ENCODE data around the gene WWOX.
A peak's percentile ranks its signal among the peaks of the same experiment; 100 is the strongest.

The WWOX gene

DNA sequence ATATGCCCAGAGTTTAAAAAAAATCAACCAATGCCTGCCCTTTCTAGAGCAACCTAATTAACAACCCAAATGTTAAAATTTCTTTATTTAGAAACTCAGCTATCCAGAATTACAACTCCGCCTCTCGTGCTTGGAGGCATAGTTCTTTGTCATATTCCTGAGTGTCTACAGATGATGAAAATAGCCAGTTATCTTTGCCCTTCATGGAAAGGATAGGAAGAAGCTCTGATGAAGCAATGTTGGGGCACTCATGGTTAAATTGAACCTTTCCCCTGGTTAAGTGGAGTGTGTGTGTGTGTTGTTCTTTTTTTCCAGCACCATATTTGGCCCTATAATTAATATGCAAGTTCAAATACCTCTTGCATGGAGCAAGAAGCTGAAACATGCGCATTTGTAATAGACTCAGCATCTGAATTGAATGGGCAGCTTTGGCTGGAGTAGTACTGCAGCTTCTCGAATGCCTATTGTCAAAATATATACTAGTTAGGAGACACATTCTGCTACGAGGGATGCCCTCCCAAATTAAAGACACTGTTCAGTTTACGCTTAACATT is 506.2 kb downstream of the WWOX start:
- DNase-seq = peak in 1 of 51 donors; percentile 13

DNA sequence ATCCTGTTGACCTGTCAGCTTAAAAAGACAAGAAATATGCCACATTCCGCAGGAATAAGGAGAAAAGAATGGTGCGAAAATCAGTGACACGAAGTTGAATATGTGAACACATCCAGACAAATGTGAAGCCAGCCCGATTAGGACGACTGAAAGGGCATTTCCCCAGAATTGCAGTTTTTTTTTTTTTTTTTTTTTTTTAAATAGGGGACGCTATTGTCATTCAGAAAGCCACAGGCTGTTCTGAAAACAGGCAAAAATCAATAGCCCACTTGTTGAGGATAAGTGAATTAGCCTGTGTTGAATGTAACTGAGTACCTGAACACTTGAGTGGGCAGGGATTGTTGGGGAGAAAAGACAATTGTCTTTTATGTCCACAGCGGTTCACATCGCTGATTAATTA is 507.1 kb downstream of the WWOX start:
- DNase-seq = no peak

DNA sequence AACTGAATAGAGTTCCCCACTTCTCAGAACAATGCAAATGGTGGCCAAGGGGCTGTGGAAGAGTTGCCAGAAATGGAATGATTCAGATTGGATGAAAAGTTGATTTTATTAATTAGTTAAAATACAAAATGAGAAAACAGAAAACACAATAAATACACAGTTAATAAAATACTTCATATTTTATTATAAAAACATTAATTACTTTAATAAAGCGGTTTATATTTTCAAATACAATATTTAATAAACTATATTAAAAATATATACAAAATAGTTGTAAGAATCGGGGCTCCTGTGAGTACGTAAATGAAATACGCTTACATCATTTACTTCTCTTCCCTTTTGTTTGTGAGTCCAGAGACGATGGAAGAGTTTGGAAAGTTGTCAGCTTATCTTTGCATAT is 507.6 kb downstream of the WWOX start:
- no peak for DNase-seq

DNA sequence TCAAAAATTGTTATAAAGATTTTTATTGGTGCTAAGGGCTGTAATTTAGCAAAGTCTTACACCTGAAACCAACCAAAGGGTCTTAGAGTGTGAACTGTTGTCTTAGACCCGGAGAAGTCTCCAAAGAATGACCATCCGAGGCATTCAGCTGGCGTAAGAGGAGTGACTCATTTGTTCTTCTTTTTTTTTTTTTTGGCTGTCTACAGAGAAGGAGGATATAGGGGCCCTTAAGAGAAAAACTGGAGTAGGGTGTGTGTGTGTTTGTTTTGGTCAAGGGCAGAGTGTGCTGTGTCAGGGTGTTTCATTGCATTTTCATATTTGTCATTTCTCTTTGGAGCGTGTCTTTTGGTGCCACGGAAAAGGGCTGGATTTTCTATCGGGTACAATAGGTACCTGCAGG is 508.0 kb downstream of the WWOX start:
- DNase-seq = no peak

DNA sequence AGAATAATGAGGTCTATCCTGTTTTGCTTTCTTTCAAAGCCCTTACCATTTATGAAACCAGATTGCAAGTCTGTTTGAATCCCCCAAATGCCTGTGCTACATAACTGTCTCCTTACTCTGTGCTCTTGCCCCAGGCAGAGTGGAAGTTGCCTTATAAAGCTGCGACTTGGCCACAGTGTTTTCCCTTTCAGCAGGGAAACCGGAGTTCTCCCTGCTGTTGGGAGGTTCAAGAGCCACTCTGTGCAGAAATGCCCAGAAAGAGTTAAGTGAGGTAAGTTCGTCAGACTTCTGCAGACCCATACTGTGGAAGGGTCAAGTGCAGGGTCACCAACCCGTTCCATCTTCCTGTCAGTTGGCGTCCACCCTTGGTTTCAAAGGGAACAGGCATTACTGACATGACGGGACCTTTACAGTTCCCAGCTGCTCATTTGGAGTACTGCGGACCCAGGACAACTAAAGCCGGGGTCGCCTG is 508.9 kb downstream of the WWOX start:
- DNase-seq = no peak

DNA sequence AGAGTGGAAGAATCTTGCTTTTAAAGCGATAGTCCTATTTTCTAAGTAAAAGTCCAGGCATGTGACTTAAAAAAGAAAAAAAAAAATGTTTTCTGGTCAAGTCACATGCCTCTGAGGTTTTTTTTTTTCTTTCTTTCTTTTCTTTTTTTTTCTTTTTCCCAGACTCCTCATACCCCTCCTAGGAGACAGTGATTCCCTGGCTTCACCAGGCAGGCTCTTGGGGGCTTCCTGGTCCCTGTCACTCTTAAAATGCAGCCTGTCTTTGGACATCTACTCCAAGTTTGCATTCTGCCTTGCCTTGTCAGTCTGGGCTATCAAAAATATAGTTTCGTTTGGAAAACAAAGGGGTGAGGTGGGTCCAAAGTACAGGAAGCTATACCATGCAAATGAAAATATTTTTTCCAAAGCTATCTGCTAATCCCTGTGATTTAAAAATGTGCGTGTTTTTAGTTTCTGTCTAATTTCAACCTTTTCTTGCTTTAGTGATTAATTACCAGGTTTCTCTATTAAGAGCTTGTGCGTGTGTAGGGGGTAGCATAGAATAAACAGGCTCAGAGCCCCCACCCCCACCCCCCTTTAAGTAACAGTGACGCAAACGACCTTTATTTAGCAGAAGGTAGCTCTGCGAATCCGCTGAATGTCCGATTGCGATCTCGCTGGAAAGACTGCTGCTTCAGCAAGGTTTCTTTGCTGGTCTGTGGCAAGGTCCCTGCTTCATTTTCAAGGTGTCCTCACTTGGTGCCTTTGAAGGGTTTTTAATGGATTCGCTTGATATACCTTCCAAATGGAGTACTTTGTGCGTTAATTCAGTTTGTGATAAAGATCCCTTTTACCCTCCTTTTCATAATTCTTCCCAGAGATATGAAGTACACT is 510.2 kb downstream of the WWOX start:
- DNase-seq = no peak

DNA sequence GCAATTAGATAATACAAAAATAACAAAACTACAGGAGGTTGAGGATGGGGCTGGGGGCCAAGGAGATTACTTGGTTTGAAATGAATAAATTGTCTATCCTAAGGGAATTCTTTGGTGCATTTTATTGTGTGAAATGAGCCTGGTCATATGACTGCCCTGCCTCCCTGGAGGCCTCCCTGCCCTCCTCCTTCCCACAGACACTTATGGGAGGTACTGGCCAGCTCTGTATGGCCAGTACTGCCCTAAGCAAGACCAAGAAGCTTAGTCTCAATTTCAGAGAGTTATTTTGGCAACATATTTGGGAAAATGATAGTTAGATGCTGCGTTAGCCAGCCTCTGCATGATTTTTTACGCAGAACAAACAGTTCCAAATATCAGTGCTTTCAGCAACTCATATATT is 511.9 kb downstream of the WWOX start:
- no peak for DNase-seq

DNA sequence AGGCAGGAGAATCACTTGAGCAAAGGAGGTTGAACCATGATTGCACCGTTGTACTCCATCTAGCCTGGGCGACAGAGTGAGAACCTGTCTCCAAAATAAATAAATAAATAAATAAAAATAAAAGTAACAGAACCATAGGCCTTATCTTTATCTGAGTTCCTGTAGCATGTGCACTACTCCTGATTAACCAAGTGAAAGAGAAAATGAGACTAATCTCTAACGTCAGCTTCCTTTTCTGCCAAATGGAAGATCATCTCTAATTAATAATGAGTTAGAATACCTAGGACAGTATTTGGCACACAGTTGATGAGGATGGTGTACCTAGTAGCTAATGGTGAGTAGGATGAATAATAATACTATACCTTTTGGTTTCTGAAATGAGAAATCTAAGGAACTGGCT is 520.4 kb downstream of the WWOX start:
- DNase-seq = no peak

DNA sequence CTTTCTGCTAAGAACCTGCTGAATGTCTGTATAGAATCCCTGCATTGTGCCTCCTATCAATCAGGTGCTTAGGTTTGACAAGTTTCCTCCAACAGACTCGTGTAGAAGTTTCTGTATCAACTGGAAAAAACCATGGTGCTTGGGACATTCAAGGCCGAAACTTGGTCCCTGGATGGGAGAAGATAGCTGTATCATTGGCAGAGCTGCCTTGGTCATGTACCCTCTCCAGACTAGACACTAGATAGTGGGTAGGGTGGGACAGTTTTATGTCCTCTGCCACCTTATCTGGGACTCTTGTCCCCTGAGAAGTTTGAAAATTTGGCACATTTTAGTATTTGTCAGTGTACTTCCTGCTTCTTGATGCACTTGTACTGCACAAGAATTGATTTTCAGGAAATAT is 520.8 kb downstream of the WWOX start:
- DNase-seq = no peak

DNA sequence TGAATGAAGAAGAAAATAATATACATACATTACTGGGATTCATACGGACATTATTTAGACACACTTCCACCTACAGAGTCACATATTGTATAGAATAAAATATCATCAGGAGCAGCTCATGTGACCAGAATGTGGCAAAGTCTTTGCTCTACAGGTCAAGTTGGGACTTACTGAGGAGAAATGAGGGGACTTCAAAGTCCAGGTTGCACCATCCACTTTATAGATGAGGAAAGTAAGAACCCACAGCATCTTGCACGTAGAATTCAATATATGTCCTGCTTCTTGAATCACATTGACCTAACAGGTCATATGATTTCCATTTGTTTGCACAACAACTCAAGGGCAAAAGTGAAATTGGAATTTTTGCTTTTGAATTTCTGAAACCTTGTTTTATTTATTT is 524.3 kb downstream of the WWOX start:
- no peak for DNase-seq

DNA sequence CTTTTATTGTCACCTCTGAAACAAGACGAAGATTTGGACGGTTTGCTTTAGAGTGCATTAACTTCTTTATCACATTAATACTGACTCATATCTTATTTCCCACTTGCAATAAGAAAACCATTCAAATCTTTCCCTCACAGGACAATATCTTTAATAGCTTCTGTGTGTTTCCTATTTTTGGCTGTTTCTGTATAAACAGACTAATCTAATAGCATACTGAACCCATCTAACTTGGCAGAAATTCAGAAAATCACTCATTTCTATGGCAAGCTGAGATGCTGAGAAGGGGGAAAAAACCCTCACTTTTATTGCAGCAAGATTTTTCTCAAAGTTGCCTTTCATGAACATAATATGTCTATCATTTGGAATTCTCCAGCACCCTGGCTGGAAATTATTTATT is 524.9 kb downstream of the WWOX start:
- no peak for DNase-seq

DNA sequence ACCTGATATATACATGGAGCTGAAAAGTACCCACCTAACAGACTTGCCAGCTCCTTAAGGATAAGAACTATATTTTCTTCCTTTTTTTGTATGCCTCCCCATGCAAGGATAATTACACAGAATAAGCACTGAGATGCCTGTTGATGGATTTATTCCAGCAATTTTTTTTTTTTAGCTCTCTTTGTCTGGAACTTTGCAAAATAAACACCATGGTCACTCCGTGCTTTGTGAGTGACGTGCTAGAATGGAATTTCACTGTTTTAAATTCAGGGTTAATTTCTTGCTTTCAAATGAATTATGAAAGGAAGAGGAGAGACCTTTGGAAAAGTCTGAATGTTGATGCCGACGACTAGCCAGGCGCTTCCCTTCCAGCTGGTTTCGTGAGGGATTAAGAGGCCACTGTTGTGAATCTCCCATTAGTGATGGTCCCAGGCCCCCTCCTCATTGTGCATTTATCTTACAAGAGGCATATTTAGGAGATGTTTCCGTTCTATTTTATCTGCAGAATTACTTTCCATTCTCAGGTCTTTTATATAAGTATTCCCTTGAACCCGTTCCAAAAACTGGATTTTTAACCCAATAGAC is 529.1 kb downstream of the WWOX start:
- no peak for DNase-seq

DNA sequence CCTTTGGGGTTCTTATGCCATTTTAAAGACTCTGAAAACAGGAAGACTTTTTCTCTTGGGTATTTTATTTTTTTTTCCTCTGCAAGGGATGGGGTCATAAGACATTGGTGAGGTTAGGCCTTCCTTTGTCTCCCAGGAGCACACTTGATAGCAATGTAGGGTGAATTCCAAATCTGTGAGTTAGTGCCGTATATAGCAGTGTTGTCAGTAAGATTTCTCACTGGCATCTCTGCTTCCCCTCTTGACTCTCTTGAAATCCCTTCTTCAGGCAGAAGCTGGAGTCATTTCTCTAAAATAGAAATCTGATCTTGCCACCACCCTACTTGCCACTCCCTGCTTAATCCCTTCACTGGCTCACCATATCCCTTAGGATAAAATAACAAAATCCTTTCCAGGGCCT is 529.7 kb downstream of the WWOX start:
- DNase-seq = no peak

DNA sequence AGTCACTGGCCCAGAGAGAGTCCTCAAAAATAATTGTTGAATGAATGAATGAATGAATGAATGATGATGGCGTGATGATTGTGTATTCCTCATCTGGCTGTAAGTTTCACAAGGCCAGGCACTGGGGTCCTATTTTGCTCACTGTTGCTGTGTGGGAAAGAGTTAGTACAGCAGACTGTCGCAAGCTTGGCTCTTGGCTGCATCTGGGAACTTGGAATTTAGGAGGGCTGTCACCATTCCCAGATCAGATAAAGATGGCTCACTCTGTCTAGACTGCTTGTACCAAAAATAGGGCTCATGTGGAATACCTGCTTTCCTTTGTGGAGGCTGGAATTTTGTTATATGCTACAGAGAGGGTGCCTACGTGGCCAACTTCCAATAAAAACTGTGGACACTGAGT is 530.6 kb downstream of the WWOX start:
- DNase-seq = no peak

DNA sequence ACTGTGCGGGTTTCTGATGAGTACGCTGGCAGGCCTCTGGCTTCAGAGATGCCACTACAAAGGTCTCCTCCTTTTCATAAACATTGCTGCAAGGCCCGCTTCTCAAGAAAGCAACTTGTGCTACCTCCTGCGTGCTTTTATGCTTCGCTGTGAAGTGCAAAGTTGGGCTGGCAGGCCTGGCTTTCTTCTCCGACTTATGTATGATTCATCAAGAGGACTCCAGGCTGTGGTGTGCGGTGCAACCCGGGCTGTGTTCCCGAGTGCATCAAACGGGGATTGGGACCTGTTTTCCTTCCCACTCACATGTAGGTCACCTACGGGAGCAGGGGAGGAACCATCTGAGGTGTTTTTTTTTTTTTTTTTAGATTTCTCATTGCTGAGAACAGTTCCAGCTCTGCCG is 534.1 kb downstream of the WWOX start:
- DNase-seq = no peak

DNA sequence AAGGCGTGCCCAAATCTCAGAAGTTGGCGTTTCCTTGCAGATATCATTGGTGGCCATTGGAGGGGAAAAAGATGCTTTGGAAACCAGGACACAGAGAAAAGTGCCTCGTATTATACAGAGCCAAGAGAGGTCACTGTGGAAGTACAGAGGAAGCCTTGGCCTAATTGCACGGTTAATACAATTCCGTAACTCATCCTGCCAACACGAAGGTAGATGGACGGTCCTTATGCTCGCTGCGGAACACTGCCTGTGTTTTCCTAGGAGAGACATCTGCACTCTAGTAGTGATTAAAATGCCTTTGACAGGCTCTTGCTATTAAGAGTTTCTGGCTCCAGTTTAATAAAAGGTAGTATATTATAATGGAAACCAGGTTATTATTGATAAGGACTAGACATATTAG is 536.4 kb downstream of the WWOX start:
- no peak for DNase-seq

DNA sequence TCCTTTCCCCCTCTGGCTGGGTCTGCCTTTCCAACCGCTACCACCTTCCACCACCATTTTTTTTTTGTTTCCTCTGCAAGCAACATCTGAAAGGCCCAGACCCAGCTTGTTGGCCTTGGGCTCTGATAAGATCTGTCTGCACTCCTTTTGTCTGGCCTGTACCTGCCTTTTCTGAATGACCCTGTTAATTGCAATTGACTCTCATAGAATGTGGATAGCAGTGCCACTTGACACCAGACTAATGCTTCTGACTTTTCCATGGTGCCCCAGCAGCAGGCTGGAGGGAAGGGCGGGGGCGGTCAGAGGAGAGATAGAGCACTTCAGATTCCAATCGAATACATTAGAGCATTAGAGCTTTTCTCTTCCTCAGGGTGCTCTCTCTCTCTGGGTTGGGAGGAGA is 538.9 kb downstream of the WWOX start:
- DNase-seq = no peak

DNA sequence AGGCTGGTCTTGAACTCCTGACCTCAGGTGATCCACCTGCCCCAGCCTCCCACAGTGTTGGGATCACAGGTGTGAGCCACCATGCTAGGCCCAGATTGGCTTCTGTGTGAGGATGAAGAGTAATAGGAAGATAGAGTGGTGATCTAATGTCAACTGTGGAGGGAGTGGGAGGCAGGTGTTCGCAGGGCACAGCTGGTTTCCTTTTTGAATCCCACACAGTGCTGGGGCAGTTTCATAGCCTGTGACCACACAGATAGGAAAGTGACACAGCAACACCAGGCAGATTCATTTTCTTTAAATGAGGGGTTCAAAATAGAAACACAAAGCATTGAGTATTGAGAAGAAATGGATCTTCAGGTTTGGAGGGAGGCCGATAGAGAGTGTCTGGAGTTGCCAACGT is 540.3 kb downstream of the WWOX start:
- DNase-seq = no peak

DNA sequence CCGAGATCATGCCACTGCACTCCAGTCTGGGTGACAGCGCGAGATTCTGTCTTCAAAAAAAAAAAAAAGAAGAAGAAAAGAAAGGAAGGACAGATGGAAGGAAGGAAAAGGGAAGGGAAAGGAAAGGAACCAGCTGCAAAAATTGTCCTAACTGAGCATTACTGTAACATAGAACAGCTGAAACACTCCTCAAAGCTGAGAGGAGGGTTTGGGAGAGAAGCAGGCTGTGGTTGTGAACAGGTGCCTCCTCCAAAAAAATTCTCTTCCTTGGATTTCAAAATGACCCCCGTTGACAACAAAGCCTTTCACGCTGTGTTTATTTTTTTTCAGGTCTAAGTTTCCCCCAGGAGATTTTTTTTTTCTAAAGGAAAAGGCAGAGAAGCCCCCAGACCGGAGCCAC is 541.4 kb downstream of the WWOX start:
- no peak for DNase-seq

DNA sequence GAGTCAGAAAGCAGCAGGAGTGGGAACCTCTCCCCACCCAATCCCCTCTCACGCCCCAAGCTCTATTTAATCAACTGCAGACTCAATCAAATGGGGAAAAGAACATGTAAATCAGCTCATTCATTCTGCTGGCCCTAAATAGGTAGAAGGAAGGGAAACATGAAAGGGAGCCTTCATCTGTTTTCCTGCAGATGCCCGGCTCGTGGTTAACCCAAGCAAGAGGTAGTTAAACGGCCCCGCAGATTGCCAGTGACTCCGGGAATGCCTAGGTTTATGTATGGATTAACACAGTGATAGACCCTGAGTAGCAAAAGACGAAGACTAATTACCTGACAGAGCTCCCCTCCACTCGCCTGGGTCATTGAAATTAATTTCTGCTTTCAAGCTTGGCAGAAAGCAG is 542.0 kb downstream of the WWOX start:
- no peak for DNase-seq

DNA sequence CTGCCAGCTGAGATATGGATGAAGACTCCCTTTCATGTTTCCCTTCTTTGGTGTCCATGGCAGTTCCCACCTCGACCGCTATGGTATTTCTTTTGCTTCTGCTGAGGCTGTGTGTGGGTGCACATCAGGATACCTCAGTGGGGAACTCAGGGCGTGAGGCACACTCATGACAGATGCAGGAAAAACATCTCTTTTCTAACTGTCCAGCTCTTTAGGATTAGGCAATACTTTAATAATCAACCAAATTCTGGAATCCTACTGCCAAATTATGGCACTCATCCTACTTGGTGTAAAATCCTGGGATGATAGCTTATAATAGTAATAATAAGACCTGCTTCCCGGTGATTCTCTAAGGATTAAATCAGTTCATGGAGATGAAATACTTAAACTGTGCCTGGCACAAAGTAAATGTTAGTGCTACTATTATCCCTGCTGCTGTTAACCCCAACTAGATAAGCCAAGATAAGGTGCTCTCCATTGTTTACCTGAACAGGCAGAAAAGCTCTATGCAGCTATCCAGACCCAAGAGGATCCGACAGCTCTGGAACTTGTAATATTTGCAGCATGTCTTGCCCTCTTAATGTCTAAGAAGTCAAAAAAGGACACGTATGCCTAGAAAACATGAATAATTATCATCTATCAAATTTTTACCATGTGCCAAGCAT is 543.3 kb downstream of the WWOX start:
- no peak for DNase-seq

DNA sequence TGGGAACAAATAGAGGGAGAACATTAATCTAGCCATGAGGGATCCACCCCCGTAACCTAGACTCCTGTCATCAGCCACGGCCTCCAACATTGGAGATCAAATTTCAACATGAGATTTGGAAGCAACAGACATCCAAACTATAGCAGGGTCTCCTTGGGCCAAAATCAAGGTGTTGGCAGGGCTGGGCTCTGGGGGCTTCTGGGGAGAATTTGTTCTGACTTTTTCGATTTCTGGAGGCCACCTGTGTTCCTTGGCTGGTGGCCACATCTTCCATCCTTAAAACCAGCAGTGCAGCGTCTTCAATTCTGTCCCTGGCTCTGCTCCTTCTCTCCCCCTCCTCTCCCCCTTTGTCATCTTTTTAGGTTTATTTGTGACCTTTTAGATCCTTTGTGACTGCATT is 546.2 kb downstream of the WWOX start:
- DNase-seq = no peak

DNA sequence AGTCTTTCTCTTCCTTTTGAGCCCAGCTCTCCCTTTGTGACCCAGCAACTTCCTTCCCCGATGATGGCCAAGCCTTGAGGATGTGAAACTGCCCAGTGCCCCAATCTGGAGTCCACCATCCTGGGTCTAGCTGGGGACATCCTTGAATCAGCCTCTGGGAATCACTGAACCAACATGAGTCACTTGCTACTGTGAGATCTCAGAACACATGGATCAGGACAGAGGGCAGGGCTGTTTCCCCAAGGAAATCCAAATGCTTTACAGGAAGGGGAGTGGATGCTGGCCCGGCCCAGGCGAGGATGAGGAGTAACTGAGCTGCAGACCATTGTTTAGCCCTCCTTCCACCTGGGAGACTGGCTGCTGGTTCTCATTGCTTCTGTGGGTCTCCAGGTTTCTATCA is 547.6 kb downstream of the WWOX start:
- DNase-seq = no peak
